DMS153 treated with DMSO at 0.1 percent for 48 hours (cell line): ENCODE results near the gene ENPP7.

Source experiments
- DNase-seq: peaks from one replicate; lab custom pipeline; 2025; ENCODE audit not compliant: unreplicated experiment; lab: John Stamatoyannopoulos, UW

The ENPP7 gene

DNA sequence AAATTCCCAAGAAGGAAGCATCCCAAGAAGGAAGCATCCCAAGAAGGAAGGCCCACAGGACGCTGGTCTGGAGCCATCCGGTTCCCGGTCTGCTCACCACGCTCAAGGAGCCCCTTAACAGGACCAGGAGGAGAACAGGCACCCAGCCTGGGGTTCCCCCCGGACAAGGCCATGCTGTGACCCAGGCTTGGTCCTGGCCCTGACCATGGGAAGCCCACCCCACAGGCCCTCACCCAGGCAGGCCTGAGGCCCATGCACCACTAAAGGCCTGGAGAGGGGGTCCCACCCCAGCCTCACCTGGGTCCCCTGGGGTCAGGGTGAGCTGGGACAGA lies 340 bp upstream of the ENPP7 start:
- no peak for DNase-seq

DNA sequence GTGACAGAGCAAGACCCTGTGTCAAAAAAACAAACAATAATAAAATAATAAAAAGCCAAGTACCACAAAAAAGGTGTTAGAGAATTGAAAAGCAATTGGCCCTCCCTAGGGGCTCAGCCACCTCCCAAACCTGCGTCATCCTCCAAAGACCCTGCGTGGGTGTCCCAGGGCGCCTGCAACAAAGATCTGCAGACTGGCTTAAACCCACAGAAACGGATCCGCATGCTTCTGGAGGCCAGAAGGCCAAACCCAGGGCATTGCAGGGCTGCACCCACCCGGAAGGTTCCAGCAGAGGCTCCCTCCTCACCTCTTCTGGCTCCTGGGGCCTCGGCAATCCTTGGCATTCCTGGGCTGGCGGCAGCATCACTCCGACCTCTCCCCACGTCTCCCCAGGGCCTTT lies 1.5 kb downstream of the ENPP7 start:
- no peak for DNase-seq

DNA sequence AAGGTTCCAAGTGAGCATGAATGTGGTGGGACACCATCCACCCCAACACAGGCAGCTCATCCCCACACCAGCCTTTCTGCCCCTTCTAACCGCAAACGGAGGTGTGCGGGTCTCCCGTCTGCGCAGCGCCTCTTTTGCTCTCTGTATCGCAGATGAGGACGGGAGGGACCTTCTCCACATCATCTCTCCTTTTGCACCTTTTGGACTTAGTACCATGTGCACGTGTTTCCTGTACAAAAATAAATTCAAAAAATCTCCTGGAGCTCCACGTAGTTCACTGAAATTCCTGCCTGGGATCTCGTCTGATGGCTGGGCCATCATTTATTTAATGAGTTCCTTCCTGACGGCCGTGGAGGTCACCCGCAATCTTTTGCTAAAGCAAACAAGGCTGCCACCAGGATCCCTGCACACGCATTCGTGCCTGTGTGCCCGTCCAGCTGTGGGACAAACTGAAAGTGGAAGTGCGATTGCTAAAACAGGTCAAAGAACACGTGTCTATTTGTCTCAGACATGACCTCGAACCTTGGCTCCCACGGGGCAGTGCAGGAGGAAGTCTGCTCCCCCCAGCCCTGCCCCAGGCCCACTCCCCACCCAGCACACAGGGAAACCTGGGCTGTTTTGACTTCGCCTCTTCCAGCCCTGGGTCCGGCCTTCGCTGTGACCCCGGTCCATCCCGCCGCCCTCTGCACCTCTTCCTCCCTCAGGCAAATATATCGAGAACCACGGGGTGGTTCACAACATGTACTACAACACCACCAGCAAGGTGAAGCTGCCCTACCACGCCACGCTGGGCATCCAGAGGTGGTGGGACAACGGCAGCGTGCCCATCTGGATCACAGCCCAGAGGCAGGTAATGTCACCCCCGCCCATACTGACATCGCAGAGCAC lies 2.3 kb downstream of the ENPP7 start:
- DNase-seq = no peak

DNA sequence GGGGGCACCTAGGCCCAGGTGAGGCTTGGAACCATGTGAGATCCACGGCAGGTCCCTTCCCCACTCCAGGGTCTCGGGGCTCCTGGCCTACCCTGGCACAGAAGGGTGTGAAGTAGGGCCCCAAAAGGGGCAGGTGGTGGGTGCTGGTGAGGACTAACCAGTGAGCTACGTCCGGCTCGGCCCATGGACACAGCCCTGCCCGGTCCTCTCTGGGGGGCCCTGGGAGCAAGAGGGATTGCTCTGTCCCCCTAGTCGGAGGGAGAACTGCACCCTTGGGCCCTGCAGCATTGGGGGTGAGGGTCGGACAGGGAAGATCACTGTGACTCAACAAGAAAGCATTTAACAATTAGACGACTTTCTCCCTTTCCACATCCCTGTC lies 2.9 kb downstream of the ENPP7 start:
- no peak for DNase-seq

DNA sequence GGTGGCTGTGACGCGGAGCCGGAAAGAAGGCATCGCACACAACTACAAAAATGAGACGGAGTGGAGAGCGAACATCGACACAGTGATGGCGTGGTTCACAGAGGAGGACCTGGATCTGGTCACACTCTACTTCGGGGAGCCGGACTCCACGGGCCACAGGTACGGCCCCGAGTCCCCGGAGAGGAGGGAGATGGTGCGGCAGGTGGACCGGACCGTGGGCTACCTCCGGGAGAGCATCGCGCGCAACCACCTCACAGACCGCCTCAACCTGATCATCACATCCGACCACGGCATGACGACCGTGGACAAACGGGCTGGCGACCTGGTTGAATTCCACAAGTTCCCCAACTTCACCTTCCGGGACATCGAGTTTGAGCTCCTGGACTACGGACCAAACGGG lies 4.4 kb downstream of the ENPP7 start:
- no peak for DNase-seq

DNA sequence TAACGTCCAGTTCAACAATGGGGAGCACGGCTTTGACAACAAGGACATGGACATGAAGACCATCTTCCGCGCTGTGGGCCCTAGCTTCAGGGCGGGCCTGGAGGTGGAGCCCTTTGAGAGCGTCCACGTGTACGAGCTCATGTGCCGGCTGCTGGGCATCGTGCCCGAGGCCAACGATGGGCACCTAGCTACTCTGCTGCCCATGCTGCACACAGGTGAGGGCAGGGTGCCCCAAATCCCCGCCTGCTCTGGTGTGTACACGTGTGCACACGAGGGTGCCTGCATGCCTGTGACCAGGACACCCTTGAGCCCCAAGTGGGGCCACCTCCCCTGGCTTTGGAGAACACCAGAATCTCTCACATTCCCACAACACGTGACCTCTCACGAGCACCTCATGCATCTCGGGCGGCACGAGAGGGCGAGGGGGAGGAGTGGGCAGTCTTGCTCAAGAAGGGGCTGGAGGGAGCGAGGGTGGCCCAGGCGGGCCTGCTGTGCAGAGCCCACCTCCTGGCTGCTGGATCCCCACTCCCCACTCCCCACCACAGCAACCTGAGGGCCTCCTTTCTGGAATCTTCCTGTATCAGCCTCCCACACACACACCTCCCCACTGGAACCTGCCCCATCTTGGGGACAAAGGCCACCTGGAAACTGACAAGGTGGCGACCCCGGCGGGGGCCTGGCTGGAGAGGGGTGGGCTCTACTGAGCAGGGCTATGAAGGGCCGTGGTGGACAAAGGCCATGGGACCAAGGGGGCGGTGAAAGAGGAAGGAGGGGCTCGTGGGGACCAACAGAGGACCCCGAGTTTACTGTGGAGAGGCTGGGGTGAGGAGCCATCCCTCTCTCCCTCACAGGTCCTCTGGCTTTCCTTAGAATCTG lies 6.5 kb downstream of the ENPP7 start:
- DNase-seq = no peak

DNA sequence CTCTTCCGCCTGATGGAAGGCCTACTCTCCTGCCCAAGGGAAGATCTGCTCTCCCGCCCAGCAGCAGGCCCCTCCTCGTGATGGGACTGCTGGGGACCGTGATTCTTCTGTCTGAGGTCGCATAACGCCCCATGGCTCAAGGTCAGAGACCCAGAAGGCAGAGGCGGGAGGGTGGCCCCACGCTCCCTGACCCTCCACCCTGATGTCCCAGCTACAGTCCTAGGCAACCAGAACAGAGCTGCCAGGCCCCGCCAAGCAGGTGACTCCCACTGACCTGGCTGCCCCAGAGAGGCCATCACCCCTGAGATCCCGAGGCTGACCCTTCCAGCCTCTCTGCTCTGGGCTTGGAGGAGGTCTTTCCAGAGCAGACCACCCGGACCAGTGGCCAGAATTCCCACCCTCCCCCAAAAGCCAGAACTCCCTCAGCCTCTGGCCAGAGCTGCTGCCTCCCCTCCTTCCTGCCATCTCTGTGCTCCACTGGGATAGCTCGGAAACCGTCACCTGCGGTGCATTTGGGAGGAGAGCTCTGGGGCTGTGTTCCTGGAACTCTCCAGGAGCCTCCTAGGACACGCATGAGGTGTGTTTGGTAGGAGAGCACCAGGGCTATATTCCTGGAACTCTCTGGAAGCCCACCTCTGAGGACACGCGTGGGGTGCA lies 7.3 kb downstream of the ENPP7 start:
- DNase-seq = no peak

DNA sequence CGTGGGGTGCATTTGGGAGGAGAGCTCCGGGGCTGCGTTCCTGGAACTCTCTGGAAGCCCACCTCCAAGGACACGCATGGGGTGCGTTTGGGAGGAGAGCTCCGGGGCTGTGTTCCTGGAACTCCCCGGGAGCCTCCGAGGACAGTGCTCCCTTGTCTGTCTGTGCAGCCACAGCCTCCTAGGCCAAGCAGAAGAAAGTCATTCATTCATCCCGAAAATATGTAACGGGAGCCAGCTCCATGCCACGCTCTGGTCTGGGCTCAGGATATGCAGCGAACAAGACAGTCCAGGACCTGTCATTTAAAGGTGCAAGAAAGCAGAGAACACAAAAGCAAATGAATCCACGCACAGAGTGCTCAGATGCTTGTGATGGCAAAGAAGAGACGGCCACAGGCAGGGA lies 7.9 kb downstream of the ENPP7 start:
- DNase-seq = no peak

DNA sequence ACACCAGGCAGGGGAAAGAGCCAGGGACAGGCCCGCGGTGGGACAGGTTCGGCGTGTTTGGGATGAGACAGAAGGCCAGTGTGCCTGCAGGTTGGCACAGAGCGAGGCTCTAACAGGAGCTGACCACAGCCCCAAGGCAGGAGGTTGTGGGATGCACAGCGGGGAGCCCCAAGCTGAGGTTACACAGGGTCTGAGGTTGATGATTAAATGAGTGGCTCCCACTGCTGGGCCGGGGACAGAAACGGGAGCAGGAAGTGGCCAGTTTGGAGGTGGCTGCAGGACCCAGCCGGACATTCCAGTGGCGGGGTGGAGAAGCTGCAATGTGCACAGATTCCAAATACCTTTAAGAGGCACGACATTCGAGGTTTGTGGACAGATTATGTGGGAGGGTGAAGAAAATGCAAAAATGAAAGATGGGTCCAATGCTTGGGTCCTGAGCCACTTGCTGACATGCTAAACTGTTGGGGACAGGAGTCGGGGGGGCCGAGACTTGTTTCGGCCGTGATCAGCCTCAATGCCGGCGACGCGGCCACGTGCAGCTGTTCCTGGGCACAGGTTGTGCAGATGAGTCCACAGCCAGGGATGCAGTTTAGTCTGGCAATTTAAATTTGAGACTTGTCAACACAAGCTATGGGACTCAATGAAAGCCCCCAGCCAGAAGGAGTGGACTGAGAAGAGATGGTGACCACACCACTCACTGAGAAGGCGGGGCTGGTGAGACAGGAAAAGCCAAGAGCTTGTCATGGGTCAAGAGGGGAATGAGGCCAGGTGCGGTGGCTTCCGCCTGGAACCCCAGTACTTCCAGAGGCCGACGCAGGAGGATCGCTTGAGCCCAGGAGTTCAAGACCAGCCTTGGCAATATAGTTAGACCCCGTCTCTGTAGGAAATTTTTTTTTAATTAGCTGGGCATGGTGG lies 8.7 kb downstream of the ENPP7 start:
- DNase-seq = no peak

DNA sequence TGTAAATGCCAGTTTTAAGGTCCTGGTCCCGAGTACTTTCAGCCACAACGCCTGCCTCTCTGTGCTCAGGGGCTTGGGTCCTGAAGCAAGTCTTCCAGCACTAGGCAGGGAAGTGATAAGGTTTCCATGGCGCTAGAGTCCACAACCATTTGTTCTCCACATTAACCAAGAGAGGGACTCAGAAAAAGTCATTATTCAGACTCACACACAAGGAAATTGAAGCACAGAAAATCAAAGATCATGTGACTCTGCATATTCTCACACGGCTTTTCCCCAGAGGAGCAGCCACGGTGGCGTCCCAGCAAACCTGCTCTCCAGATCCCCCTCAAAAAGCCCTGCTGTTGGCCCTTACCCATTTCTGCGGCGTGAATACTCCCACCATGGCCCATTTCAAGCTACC lies 9.7 kb downstream of the ENPP7 start:
- peak; percentile 32 for DNase-seq

DNA sequence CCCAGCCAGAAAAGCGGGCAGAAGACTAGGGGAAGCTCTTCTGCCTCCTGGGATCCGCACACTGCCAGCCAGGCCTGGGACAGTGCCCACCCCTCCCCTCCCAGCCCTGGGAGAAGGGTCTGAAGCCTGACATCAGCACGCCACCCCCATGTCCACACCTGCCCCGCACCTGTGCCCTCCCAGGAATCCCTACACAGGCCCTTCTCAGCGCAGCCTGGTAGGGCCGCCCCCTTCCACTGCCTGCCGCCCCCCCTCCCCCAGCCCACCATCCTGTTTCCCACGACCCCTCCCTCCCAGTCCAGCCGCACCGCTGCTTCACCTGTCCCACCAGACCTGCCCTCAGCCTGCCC lies 10.6 kb downstream of the ENPP7 start:
- no peak for DNase-seq

DNA sequence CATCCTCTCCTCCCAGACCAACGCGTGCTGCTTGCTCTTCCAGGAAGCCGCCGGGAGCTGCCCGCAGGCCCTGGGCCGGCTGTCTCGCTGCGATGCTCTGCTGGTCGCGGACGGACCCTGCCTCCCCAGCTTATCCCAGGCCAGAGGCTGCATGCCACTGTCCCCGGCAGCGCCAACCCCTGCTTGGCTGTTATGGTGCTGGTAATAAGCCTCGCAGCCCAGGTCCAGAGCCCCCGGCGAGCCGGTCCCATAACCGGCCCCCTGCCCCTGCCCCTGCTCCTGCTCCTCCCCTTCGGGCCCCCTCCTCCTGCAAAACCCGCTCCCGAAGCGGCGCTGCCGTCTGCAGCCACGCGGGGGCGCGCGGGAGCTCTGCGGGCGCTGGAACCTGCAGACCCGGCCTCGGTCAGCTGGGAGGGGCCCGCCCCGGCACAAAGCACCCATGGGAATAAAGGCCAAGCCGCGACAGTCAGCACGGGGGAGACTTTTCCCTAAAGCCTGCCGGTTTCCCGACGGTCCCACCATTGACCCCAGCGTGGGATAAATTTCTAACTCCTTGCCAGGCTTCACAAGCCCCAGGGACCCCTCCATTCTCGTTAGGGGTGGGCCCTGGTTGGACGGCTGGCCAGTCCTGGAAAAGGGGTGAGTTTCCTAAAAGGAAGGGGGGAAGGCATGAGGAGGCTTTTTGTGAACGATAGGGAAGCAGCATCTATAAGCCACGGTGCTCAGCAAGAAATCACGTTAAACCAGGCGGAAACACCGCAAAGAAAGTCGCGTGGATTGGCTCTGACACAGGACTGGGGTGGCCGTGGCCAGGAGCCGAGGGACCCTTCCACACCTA lies 11.2 kb downstream of the ENPP7 start:
- peak; percentile 71 for DNase-seq

DNA sequence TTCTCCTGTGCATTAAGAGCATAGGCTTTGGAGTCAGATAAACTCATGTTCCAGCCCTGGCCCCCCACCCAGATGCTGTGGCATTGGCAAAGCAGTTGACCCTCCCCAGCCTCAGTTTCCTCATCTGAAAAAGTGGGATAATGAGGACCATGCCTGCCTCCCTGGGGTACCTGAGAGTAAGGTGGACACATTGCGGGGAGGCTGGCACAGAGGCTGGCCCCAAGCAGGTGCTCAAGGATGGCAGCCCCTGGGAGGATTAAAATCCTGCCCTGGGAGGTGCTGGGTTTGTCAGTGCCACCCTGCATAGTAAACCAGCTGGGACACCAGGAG lies 11.8 kb downstream of the ENPP7 start:
- DNase-seq = no peak

DNA sequence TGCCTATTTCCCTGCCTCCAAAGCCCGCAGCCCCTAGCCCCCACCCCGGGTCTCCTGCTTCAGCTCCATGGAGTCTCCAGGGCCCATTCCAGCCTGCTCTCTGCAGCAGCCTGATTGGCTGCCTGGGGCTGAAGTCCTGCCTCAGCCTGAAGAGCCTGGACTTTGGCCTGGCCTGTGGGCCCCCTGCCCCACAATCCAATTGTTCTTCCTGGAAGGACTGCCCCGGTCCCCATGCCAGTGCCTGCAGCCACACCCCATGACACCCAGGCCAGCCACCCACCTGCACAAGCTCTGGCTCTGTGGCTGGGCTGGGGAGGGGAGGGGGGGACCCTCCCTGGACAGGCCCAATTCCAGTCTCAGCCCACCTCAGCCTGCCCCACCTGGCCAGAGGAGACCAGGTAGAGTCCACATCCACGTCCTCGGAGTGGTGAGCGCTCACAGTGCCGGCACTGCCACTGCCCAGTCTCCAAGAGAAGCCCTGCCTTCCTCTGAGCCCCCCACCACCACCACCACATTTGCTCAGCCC lies 12.3 kb downstream of the ENPP7 start:
- DNase-seq = no peak

DNA sequence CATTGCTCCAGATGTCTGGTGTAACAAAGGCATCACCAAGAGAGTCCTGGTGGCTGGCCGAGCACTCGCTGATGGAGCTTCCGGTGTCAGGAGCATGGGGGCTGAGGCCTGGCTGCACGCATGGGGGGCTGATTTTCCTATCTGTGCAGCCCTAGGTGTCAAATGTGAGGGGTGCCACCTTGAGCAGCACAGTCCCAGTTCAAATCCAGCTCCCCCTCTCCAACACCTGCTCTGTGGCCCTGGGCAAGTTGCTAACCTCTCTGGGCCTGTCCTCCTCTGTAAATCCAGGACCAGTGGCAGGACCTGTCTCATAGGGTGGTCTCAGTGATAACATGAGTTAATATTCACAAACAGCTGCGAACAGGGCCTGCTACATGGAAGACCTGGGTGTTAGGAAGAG lies 12.9 kb downstream of the ENPP7 start:
- no peak for DNase-seq

DNA sequence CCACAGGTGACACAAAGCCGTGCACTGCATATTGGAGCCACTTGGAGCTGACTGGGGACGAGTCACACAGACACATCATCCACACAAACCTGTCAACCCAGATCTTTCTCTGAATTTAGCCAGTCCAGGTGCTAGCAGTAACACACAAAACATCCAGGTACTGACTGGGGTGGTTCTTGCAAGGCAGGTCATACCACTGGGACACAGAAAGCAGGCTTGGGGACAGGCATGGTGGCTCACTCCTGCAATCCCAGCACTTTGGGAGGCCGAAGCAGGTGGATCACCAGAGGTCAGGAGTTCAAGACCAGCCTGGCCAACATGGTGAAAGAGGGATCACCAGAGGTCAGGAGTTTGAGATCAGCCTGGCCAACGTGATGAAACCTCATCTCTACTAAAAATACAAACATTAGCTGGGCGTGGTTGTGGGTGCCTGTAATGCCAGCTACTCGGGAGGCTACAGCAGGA lies 14.9 kb downstream of the ENPP7 start:
- DNase-seq = no peak

DNA sequence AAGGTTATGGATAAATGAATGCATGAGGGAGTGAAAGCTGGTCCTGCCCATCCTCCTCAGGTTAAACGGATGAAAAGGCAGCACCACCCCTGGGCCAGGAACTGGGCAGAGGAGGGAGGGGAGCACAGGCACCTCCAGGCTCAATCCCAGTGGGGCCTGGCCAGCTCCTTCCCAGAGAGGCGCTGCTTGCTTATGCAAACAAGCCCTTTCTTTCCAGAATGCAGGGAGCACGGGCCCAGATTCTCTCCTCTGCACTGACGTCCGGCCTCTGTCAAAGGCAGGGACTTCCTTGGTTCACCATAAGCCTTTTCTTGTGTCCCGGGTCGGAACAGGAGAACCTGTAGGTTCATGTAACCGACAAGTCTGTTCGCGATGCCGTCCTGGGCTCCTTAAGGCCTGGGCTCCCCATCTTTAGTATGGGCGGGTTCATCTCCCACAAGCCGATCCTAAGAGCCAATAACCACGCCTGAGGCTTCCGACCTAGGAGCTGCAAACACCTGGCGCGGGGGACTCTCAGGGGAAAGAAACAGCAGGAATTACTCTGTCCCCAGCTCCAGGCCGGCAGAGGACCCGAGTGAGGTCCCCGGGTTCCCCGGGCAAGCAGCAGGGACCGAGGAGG lies 16.3 kb downstream of the ENPP7 start:
- DNase-seq = no peak

DNA sequence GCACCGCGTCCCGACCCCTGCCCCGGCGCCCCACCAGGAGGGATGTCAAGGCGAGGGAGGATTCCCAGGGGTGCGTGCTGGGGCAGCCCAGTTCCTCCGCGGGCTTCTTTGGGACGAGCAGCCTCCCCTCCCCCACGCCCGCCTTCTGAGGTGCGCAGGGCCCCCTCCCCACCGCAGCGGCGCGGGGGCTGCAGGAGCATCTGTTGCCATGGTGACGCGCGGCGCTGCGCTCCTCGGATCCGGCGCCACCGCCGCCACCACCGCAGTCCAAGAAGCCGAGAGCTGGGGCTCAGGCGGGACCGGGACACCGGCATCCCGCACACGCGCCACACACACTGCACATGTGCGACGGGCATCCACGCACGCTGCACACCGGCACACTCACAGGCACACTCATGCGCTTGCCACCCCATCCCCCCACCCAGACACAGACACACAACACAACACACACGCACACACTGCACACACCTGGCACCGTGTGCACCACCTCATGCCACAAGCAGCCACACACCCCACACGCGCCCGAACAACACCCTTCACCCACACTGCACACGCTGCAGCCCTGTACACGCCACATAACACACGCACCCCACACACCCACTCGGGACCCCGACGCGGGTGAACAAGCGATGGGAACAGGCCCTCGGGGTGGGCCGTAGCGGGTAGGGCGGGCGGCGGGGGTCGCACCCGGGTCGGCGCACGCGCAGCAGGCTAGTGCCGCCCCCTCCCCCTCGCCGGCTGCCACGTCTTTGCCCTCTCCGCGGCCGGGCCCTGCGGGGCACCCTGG lies 17.0 kb downstream of the ENPP7 start:
- DNase-seq = no peak
